Measurements from ENCODE around the gene CDK18.

Gene CDK18

DNA sequence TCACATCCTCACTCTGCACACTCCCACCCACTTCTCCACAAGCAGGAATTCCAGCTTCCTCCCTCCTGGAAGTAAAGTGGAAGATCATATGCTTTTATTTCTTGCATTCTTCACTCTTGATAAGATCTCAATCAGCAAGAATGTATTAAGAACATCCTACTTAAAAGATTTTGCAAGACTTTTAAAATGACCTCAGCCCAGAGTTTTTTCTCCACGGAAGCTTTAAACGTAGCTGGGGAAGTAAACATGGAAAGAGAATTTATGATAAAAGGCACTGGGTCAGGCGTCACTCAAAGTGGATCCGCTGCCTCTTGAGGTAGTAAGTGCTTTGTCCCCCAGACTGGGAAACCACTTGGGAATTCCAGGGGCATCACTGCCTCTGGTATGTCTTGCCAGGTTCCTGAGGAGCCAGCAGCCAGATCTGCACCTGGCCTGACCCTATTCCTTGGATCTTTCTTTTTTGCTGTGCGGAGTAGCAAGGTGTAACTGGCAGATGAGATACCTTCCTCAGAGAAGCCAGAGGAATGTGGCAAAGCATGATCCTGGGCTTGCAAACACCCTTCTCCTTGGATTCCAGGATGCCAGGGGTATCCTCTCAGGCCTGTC, 33.9 kb downstream of the CDK18 start:
- DNase-seq (ENCODE audit: insufficient read length, low spot score): no peak
- FAIRE-seq: no peak
- no peak for TF ChIP-seq POLR2A (IDR thresholded peaks at IDR 0.05; ENCODE audit: low read depth, low read length)

DNA sequence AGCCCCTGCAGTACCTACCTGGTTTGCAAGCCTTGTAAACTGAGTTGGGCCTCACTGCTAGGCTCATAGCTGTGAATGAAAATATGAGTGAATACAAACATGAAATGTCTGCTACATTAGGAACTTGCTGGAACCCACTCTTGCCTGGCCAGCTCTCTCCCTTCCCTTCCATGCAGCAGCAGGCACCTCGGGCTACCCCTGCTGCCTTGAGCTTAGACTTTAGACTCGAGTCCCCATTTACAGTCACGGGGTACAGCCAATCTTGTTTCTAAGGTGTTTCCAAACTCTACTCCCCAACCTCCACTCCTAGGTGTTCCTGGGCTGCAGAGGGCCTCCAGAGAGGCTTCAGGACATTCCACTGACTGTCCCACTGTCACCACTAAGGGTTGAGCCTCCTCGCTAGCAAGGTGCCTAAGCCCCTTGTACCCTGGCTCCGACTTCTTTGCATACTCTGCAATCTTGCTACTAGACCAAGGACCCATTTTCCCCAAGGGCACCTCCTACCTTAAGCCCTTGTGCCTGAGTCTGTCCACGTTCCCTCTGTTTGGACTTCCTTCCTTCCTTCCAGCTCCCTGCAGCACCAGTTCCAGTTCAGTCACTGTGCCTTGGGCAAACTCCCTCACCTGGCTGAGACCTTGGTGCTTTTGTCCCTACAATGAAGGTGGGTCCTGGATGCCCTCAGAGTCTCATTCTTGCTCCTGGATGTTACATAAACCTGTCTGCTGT, 36.9 kb downstream of the CDK18 start:
- DNase-seq (ENCODE audit: insufficient read length, low spot score): no peak
- no peak for FAIRE-seq
- no peak for TF ChIP-seq POLR2A (IDR thresholded peaks at IDR 0.05; ENCODE audit: low read depth, low read length)

DNA sequence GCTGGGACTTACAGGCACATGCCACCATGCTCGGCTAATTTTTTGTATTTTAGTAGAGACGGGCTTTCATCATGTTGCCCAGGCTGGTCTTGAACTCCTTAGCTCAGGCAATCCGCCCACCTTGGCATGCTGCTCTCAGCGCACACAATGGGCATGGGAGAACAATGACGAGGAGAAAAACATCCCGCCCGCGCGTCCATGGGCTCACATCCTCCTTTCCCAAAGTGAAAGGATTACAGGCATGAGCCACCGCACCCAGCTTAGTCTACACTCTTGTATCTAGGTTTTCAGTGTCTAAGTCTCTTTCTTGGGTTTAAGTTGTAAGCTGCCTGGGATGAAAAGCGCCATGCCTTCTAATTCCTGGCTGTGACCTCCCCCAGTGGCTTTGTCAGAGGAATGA, 37.9 kb downstream of the CDK18 start:
- DNase-seq (ENCODE audit: insufficient read length, low spot score) (no peak), FAIRE-seq (no peak)
- no peak for TF ChIP-seq POLR2A (IDR thresholded peaks at IDR 0.05; ENCODE audit: low read depth, low read length)

DNA sequence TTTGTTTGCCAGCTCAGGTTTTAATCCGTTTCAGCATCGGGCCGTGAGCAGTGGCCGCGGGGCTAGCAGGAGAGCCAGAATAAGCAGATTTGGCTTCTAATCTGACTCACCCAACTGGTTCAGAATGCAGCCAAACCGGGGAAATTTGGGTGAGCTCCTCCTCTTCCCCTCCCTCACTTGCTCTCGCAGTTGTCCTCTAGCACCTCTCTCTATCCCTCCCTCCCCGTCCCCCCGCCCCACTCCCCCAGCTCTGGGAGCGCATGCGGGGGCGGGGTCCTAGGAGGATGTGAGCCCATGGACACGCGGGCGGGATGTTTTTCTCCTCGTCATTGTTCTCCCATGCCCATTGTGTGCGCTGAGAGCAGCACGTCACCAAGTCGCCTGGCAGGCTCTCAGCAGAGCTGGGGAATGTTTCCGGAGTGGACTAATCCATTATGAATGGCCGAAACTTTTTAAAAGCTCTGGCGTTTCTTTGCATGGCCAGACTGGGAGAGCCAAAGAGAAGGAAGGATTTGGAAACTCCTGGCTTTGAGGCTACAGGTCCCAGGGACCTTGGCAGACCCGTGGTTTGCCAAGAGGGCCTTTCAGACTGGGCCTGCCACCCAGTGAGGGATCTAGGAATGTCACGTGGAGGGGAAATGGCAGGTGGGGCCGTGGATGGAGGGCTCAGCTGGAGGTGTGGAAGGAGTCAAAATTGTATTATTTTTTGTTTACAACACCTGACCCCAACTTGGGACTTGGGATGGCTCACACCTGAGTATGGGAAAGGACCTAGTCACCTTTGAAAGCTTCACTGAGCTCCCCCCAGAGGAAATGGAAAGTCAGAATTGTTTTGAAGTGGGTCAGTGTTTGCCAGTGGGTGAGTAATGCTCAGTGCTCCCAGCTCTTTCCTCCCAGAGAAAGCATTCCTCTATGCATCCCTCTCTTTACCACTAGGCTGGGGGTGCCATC, 39.2 kb downstream of the CDK18 start:
- peak; percentile 60 for DNase-seq (ENCODE audit: insufficient read length, low spot score)
- no peak for TF ChIP-seq POLR2A (IDR thresholded peaks at IDR 0.05; ENCODE audit: low read depth, low read length)
- FAIRE-seq: no peak

DNA sequence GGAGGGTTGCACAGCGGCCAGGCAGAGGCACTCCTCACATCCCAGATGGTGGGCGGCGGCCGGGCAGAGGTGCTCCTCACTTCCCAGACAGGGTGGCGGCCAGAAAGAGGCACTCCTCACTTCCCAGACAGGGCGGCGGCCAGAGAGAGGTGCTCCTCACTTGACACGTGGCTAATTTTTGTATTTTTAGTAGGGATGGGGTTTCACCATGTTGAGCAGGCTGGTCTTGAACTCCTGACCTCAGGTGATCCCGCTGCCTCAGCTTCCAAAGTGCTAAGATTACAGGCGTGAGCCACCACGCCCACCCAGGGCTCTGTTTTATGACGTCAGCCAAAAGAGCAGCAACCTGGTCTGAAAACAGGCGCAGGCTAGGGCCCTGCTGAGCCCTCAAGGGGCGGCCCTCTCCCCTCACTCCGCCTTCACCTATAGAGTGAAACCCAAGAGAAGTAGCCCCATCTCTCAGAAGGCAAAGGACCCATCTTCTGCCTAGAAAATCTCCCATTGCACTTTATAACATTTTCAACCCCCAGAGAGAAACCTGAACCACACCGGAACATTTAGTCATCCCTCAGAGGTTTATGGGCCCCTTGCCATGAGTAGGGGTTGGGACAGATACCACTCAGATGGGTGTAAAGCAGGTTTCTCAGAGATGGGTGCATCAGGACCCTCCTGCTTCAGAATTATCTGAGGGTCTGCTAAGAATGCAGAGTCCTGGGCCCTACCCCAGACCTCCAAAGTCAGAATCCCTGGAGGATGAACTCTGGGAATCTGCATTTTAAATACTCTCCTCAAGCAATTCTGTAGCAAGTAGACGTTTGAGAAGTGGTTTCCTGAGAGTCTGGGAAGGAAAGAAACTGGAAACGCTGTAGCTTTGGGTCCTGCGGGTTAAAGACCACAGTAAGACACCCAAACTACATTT, 40.8 kb downstream of the CDK18 start:
- FAIRE-seq: no peak
- no peak for DNase-seq (ENCODE audit: insufficient read length, low spot score)
- no peak for TF ChIP-seq POLR2A (IDR thresholded peaks at IDR 0.05; ENCODE audit: low read depth, low read length)

DNA sequence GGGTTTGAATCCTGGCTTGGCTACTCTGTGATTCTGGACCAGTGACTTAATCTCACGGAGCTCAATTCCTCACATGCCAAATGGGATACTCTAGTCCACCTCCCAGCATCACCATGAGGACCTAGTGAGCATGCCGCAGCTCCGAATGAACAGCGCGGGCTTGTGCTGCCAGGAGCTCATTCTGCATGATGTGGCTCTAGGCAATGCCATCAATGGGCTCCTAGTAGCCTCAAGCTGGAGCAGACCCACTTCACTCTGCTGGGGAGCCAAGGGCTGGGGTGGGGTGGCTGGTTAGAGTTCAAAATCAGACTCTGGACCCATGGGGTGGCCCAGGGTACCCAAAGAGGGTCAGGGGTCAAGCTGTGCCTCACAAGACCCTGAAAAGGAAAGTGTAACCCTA, 41.5 kb downstream of the CDK18 start:
- FAIRE-seq: no peak
- no peak for DNase-seq (ENCODE audit: insufficient read length, low spot score)
- no peak for TF ChIP-seq POLR2A (IDR thresholded peaks at IDR 0.05; ENCODE audit: low read depth, low read length)

DNA sequence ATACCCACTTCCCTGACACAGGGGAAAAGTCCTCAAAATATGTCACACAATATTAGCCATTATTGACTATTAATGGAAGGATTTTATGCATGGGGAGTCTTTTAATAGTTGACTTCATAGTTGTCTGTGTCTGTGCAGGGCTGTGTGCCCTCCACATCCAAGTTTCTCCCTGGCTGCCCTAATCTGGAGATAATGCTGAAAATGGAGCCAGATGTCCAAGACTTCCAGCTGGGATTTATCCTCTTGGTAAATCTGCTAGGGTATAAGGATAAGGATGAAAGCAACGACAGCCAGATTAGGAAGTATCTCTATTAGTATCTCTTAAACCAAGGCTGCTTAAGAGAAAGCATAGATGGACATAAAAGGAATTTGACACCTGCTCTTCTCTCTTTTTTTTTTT, 42.1 kb downstream of the CDK18 start:
- DNase-seq (ENCODE audit: insufficient read length, low spot score) (no peak), FAIRE-seq (no peak)
- TF ChIP-seq POLR2A (IDR thresholded peaks at IDR 0.05; ENCODE audit: low read depth, low read length): no peak

DNA sequence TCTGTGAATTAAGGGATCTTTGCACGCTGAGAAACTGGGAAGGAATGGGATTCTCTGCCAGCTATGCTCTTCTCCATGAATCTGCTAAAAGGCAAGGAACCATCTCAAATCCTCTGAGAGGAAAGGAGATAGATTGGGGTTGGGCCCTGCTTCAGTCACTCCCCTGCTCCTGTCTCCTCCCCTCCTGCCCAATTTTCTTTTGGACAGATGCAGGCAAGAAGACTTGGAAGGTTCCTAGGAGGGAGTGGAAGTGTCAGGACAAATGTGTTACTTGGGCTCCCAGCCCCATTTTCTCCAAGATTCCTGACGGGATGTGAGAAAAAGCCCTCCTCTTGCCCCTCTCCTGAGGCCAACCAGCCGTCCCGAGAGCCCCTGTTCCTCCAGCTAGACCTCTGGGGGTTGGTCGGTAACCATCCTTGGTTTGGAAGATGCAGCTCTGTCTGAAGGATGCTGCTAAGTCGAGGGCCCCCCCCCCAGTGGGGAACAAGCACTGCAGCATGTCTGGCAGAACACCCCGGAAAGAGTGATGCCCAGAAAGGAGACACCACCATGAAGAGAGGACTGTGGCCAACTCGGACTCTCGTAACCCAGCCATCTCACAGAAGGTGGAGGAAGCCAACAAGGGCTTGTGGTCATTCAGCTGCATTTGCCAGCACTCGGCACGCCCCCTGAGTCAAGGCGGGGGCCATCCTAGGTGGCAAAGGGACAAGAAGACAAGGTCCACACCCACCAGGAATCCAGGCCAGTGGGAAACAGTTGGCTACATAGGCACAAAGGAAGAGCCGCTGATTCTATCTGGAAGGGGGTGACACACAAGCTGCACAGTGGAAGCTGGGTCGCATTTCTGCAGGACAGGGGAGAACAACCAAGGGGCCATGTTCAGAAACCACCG, 43.7 kb downstream of the CDK18 start:
- TF ChIP-seq POLR2A (IDR thresholded peaks at IDR 0.05; ENCODE audit: low read depth, low read length): no peak
- DNase-seq (ENCODE audit: insufficient read length, low spot score) (no peak), FAIRE-seq (no peak)

DNA sequence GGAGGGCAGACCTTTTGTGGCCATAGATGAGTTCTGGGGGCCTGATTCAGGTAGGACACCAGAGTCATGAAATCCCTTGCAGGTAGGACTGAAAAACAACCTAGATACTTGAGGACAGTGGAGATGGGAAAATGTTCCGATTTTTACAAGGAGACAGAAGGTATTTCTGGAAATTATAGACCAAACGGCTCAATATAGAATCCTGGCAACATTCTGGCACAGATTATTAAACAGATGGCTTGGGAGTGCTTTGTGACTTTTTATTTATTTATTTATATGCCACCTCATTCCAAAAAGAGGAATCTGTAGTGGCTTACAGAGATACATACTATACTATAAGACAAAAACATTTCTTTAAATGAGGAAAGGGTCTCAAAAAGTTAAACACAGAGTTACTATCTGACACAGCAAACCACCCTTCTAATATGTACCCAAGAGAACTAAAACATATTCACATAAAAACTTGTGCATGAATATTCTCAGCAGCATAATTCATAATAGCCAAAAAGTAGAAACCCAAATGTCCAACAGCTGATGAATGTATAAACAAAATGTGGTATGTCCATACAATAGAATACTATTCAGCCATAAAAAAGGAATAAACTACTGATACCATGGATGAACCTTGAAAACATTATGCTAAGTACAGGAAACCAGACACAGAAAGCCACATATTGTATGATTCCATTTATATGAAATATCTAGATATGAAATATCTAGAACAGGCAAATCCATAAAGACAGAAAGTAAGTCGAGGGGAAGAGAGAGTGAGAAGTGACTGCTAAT, 49.8 kb downstream of the CDK18 start:
- no peak for TF ChIP-seq POLR2A (IDR thresholded peaks at IDR 0.05; ENCODE audit: low read depth, low read length)
- FAIRE-seq (no peak), DNase-seq (ENCODE audit: insufficient read length, low spot score) (no peak)

DNA sequence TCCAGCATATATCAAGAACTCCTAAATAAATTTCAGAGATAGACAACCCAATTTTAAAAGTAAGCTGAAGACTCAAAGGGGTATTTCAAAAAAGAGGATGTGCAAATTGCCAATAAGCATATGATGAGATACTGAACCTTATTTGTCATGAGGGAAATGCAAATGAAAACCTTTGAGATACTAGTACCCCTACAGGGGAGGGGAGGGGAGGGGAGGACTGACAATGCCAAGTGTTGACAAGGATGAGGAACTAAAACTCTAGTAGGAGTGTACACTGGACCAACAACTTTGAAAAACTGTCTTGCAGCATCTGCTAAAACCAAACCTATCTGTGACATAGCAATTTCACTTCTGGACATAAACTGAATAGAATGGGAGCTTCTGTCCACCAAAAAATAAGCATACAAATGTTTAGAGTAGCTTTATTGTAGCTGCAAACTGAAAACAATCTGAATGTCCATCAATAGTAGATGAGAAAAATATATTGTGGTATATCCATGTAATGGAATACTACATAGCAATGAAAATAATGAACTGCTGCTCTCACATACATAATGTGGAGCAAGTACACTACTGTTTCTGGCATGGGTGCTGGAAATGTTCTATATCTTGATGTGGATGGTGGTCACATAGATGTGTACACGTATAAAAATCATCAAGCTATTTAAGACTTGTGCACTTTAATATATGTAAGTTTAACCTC, 57.2 kb downstream of the CDK18 start:
- DNase-seq (ENCODE audit: insufficient read length, low spot score) (no peak), FAIRE-seq (no peak)
- TF ChIP-seq POLR2A (IDR thresholded peaks at IDR 0.05; ENCODE audit: low read depth, low read length): no peak

DNA sequence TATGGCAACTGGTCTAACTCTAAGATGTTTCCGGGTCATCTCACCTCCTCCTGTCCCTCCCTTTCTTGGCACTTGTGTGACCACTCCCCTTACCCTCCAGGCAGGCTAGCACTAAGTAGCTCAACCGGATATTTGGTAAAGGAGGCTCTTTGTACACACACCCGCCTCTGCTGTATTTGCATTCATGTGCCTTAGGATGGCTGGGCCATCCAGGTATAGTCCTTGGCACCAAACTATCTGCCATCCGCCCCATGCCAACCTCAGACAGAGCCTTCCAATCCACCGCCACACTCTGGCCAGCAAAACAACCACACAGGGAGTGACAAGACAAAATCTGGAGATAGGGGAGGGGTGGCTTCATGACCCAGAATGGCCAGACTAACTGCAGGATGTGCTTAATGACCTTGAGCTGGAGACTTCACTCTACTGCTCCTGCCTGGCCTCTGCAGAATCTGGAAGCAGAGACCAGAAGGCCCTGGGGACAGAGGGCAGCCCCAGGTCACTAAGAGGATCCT, 59.5 kb downstream of the CDK18 start:
- TF ChIP-seq POLR2A (IDR thresholded peaks at IDR 0.05; ENCODE audit: low read depth, low read length): no peak
- FAIRE-seq: no peak
- DNase-seq (ENCODE audit: insufficient read length, low spot score): no peak

All from H54 (cell line).